RWPE1 (cell line): ENCODE data around the gene AKR1D1.
"Not testable (repeated sequence)": the region's sequence is repeated elsewhere in the genome, so short reads cannot be mapped to it uniquely, and the experiment has no call there.

Source experiments
- CTCF ChIA-PET: fragments of 350-600 bp; sonication (Branson Sonifier 250); formaldehyde crosslinking; extraction: SDS; loops from one replicate; lab custom pipeline; 2021; lab: Yijun Ruan, JAX
- POLR2A ChIA-PET: fragments of 400-600 bp; formaldehyde crosslinking; extraction: SDS; loops from one replicate; lab custom pipeline; 2020; ENCODE audit warnings: antibody characterized with exemption; ENCODE audit not compliant: low non-redundant PET; lab: Yijun Ruan, JAX
- DNase-seq: peaks from one replicate; pipeline ENCODE4 v3.0.0; 2012; ENCODE audit warnings: low spot score
- H3K27ac ChIP-seq: fragments of 450-650 bp; 2 replicates; pipeline ENCODE4 v1.5.1; 2017
- CTCF ChIP-seq: fragments of 450-650 bp; conservative IDR thresholded peaks from 2 replicates; pipeline ENCODE4 v1.5.1; 2017; ENCODE audit warnings: low read depth, mild to moderate bottlenecking

Gene AKR1D1

GRCh38 chr7:138032770-138033169 is 43.5 kb upstream of the AKR1D1 start:
- H3K27ac ChIP-seq = no peak overlapping the region
- ChIA-PET POLR2A (no interaction called here), CTCF (no interaction called here)
- DNase-seq = no peak
- no peak for TF ChIP-seq CTCF

GRCh38 chr7:138033241-138033640 is 43.0 kb upstream of the AKR1D1 start:
- CTCF ChIA-PET = no interaction called here
- no peak for TF ChIP-seq CTCF
- POLR2A ChIA-PET = no interaction called here
- DNase-seq = no peak
- no peak overlapping the region for H3K27ac ChIP-seq

- H3K27ac ChIP-seq = no peak overlapping the region
- no peak for DNase-seq
- TF ChIP-seq CTCF = no peak
- CTCF ChIA-PET = interaction anchor here (0.7 kb wide), 1 partner anchor 398 kb away, joined by 7 read pairs; no protein-coding TSS in a partner anchor
- POLR2A ChIA-PET = no interaction called here
These were observed 40.1 kb upstream of the AKR1D1 start for GRCh38 chr7:138036135-138036534.

- POLR2A ChIA-PET, CTCF ChIA-PET, H3K27ac ChIP-seq, DNase-seq: not testable (repeated sequence)
These were observed 36.2 kb upstream of the AKR1D1 start for GRCh38 chr7:138040063-138040462.

GRCh38 chr7:138044897-138045296 is 31.4 kb upstream of the AKR1D1 start:
- no peak overlapping the region for H3K27ac ChIP-seq
- CTCF ChIA-PET = no interaction called here
- DNase-seq = no peak
- POLR2A ChIA-PET = no interaction called here
- TF ChIP-seq CTCF = no peak

- TF ChIP-seq CTCF = no peak
- DNase-seq = no peak
- ChIA-PET CTCF (no interaction called here), POLR2A (no interaction called here)
- H3K27ac ChIP-seq = no peak overlapping the region
These were observed 28.4 kb upstream of the AKR1D1 start for GRCh38 chr7:138047907-138048306.

GRCh38 chr7:138049505-138050116 is 26.6 kb upstream of the AKR1D1 start:
- TF ChIP-seq CTCF = no peak
- no peak for DNase-seq
- no peak overlapping the region for H3K27ac ChIP-seq
- ChIA-PET POLR2A (no interaction called here), CTCF (no interaction called here)

GRCh38 chr7:138051712-138052247 is 24.5 kb upstream of the AKR1D1 start:
- CTCF ChIA-PET, POLR2A ChIA-PET, DNase-seq, H3K27ac ChIP-seq: not testable (repeated sequence)
